H9 (cell line): ENCODE measurements around the gene SMARCD3. TPM values are rescaled to one million over a fixed set of nuclear protein-coding genes. Genes with fewer than 3 reads are reported as not detected.

Experiments
- DNase-seq: peaks from one replicate; pipeline ENCODE4 v3.0.0-alpha.2; 2017
- H2AFZ ChIP-seq: one replicate; pipeline ENCODE4 v1.6.1; 2013; ENCODE audit warnings: mild to moderate bottlenecking, low read length, control low read depth, moderate library complexity
- H2AK5ac ChIP-seq: 2 replicates; pipeline ENCODE4 v1.6.1; 2013; ENCODE audit warnings: low read length, control low read depth, mixed read lengths; ENCODE audit not compliant: insufficient read length
- H2BK120ac ChIP-seq: one replicate; pipeline ENCODE4 v1.6.1; 2013; ENCODE audit warnings: low read depth, mild to moderate bottlenecking, low read length, control low read depth, inconsistent platforms; ENCODE audit not compliant: poor library complexity, severe bottlenecking
- H2BK12ac ChIP-seq: 2 replicates; pipeline ENCODE4 v1.6.1; 2013; ENCODE audit warnings: low read length, control low read depth, mixed read lengths, low read depth; ENCODE audit not compliant: insufficient read length
- H2BK15ac ChIP-seq: 2 replicates; pipeline ENCODE4 v1.6.1; 2013; ENCODE audit warnings: low read depth, low read length, control low read depth
- H2BK20ac ChIP-seq: one replicate; pipeline ENCODE4 v1.6.1; 2013; ENCODE audit warnings: low read depth, mild to moderate bottlenecking, low read length, control low read depth, inconsistent platforms; ENCODE audit not compliant: poor library complexity, severe bottlenecking
- H2BK5ac ChIP-seq: 2 replicates; pipeline ENCODE4 v1.6.1; 2013; ENCODE audit warnings: low read length, control low read depth, mixed read lengths; ENCODE audit not compliant: insufficient read length
- H3K14ac ChIP-seq: 2 replicates; pipeline ENCODE4 v1.6.1; 2013; ENCODE audit warnings: low read length, control low read depth; ENCODE audit not compliant: insufficient read depth
- H3K18ac ChIP-seq: 2 replicates; pipeline ENCODE4 v1.6.1; 2013; ENCODE audit warnings: low read depth, mild to moderate bottlenecking, mixed read lengths, low read length, control low read depth; ENCODE audit not compliant: insufficient read length
- H3K23ac ChIP-seq: 2 replicates; pipeline ENCODE4 v1.6.1; 2013; ENCODE audit warnings: low read length, control low read depth, mixed read lengths, low read depth; ENCODE audit not compliant: insufficient read length
- H3K23me2 ChIP-seq: 2 replicates; pipeline ENCODE4 v1.6.1; 2013; ENCODE audit warnings: low read depth, mild to moderate bottlenecking, mixed read lengths, low read length, control low read depth; ENCODE audit not compliant: insufficient read length, poor library complexity, severe bottlenecking
- H3K27ac ChIP-seq: 2 replicates; pipeline ENCODE4 v1.5.1; 2013; ENCODE audit warnings: low read length, control low read depth, mixed read lengths, low read depth; ENCODE audit not compliant: insufficient read length
- H3K27me3 ChIP-seq: 2 replicates; pipeline ENCODE4 v1.6.1; 2013; ENCODE audit warnings: low read length, control low read depth, inconsistent platforms; ENCODE audit not compliant: insufficient read depth
- H3K4ac ChIP-seq: 2 replicates; pipeline ENCODE4 v1.6.1; 2013; ENCODE audit warnings: low read depth, mild to moderate bottlenecking, control low read depth, inconsistent platforms, low read length, moderate library complexity
- H3K4me1 ChIP-seq: 2 replicates; pipeline ENCODE4 v1.6.1; 2013; ENCODE audit warnings: low read length, control low read depth, inconsistent platforms; ENCODE audit not compliant: insufficient read depth
- H3K4me2 ChIP-seq: 2 replicates; pipeline ENCODE4 v1.6.1; 2013; ENCODE audit warnings: low read length, control low read depth, mixed read lengths; ENCODE audit not compliant: insufficient read length, insufficient read depth
- H3K56ac ChIP-seq: 2 replicates; pipeline ENCODE4 v1.6.1; 2013; ENCODE audit warnings: low read depth, mild to moderate bottlenecking, mixed read lengths, low read length, control low read depth; ENCODE audit not compliant: insufficient read length
- H3K79me1 ChIP-seq: 2 replicates; pipeline ENCODE4 v1.6.1; 2013; ENCODE audit warnings: low read depth, mild to moderate bottlenecking, moderate library complexity, low read length, control low read depth, inconsistent platforms; ENCODE audit not compliant: insufficient read depth, poor library complexity, severe bottlenecking
- H3K79me2 ChIP-seq: 2 replicates; pipeline ENCODE4 v1.6.1; 2013; ENCODE audit warnings: low read length, control low read depth, inconsistent platforms; ENCODE audit not compliant: insufficient read depth
- H3K9ac ChIP-seq: 2 replicates; pipeline ENCODE4 v1.6.1; 2013; ENCODE audit warnings: low read length, control low read depth, mixed read lengths; ENCODE audit not compliant: insufficient read length; ENCODE audit errors: extremely low read depth
- H3K9me3 ChIP-seq: one replicate; pipeline ENCODE4 v1.6.1; 2013; ENCODE audit warnings: low read depth, low read length, inconsistent platforms; ENCODE audit not compliant: control insufficient read depth
- H3T11ph ChIP-seq: one replicate; pipeline ENCODE4 v1.6.1; 2013; ENCODE audit warnings: mild to moderate bottlenecking, low read length, control low read depth, inconsistent platforms
- H4K20me1 ChIP-seq: one replicate; pipeline ENCODE4 v1.6.1; 2013; ENCODE audit not compliant: control insufficient read depth, insufficient read length, insufficient read depth
- H4K5ac ChIP-seq: 2 replicates; pipeline ENCODE4 v1.6.1; 2013; ENCODE audit warnings: low read depth, mild to moderate bottlenecking, mixed read lengths, low read length, control low read depth; ENCODE audit not compliant: insufficient read length
- H4K8ac ChIP-seq: replicated peaks from 2 replicates; pipeline ENCODE4 v1.6.1; 2013; ENCODE audit warnings: low read length, control low read depth, mixed read lengths, low read depth; ENCODE audit not compliant: insufficient read length
- H4K91ac ChIP-seq: 2 replicates; pipeline ENCODE4 v1.6.1; 2013; ENCODE audit warnings: low read depth, mild to moderate bottlenecking, moderate library complexity, mixed read lengths, low read length, control low read depth; ENCODE audit not compliant: insufficient read length
- H3K27ac Mint-ChIP-seq, 3 experiments: 2 replicates in 2 of 3; 3 replicates in 1 of 3; pipeline ENCODE4 v1.8.0; 2020 to 2021; ENCODE audit warnings: mixed read lengths in 3 of 3, mild to moderate bottlenecking in 1 of 3, moderate library complexity in 1 of 3
- H3K27me3 Mint-ChIP-seq: 2 replicates; pipeline ENCODE4 v1.8.0; 2021; ENCODE audit warnings: low read depth, mild to moderate bottlenecking, moderate library complexity, mixed read lengths
- H3K36me3 Mint-ChIP-seq, 3 experiments: 2 replicates in 2 of 3; 3 replicates in 1 of 3; pipeline ENCODE4 v1.8.0; 2020 to 2021; ENCODE audit warnings: low read depth in 3 of 3, mixed read lengths in 3 of 3; ENCODE audit not compliant: insufficient read depth in 1 of 3
- H3K4me1 Mint-ChIP-seq, 2 experiments: 2 replicates each; pipeline ENCODE4 v1.8.0; 2020; ENCODE audit warnings: mixed read lengths in 2 of 2
- H3K4me3 Mint-ChIP-seq, 2 experiments: 2 replicates in 1 of 2; 3 replicates in 1 of 2; pipeline ENCODE4 v1.8.0; 2020 to 2021; ENCODE audit warnings: mild to moderate bottlenecking in 2 of 2, mixed read lengths in 2 of 2, moderate library complexity in 1 of 2
- H3K9me3 Mint-ChIP-seq, 2 experiments: 2 replicates in 1 of 2; 3 replicates in 1 of 2; pipeline ENCODE4 v1.8.0; 2020; ENCODE audit warnings: mild to moderate bottlenecking in 2 of 2, mixed read lengths in 2 of 2, moderate library complexity in 1 of 2
- CTCF ChIP-seq: fragments of 200-600 bp; sonication (generic); conservative IDR thresholded peaks from 3 replicates; pipeline ENCODE4 v1.8.0; 2021; ENCODE audit warnings: antibody characterized with exemption, mild to moderate bottlenecking
- whole genome bisulfite sequencing: extraction: QIAGEN DNeasy Blood & Tissue Kit; methylation state at CpG from one replicate; pipeline ENCODE4 v1.1.7; 2013; ENCODE audit warnings: missing lambda C conversion rate, low lambda C conversion rate, mixed read lengths; ENCODE audit not compliant: insufficient read length; ENCODE audit errors: extremely low coverage; 5-methylcytosine and 5-hydroxymethylcytosine counted together
- total RNA-seq: library from RNA; stranded (reverse); gene quantifications from 2 replicates; pipeline ENCODE4 v1.2.1, GENCODE V29; 2021

The SMARCD3 gene
- total RNA-seq, 1 experiment from 2014 or later = 5.0 TPM

GRCh38 chr7:151213826-151214225 lies 34.7 kb downstream of the SMARCD3 start:
- H2AFZ ChIP-seq = no peak overlapping the region
- no peak overlapping the region for H3K18ac ChIP-seq
- no peak overlapping the region for H2BK5ac ChIP-seq
- no peaks in the 10 kb centered on the region for H3K27me3 ChIP-seq
- no peak overlapping the region for H4K8ac ChIP-seq
- no peaks in the 10 kb centered on the region for H3K79me1 ChIP-seq
- no peak for DNase-seq
- no peak overlapping the region for H2AK5ac ChIP-seq
- no peak overlapping the region for H2BK15ac ChIP-seq
- no peaks in the 10 kb centered on the region for H3K79me2 ChIP-seq
- H2BK12ac ChIP-seq = no peak overlapping the region
- H3K23me2 ChIP-seq = no peaks in the 10 kb centered on the region
- H3K4me2 ChIP-seq = no peak overlapping the region
- H3K4me1 ChIP-seq = peaks cover 5% of the 10 kb centered on the region; the same call in 1 of the 2 replicates
- peaks cover 43 to 73% (median 56%) of the 10 kb centered on the region in 3 experiments; a peak in 6 of 7 replicates for H3K36me3 Mint-ChIP-seq
- H3K4ac ChIP-seq = no peak overlapping the region
- H3K27ac ChIP-seq = no peak overlapping the region
- H2BK120ac ChIP-seq = no peak overlapping the region
- no peak overlapping the region for H4K5ac ChIP-seq
- H3K23ac ChIP-seq = no peak overlapping the region
- H2BK20ac ChIP-seq = no peak overlapping the region
- H3T11ph ChIP-seq = no peak overlapping the region
- no peak for TF ChIP-seq CTCF
- no CpG with 5 or more reads among the region's 3 CpGs for WGBS
- H3K4me1 Mint-ChIP-seq = peaks cover 13 to 16% of the 10 kb centered on the region in 2 experiments
- no peaks in the 10 kb centered on the region for H3K9me3 Mint-ChIP-seq
- H3K27me3 Mint-ChIP-seq = peaks cover 2% of the 10 kb centered on the region; the same call in 1 of the 2 replicates
- no peak overlapping the region for H3K14ac ChIP-seq
- H3K56ac ChIP-seq = no peak overlapping the region
- no peak overlapping the region for H3K9ac ChIP-seq
- no peaks in the 10 kb centered on the region for H3K9me3 ChIP-seq
- H4K20me1 ChIP-seq = no peaks in the 10 kb centered on the region
- no peak overlapping the region for H4K91ac ChIP-seq
- no peak overlapping the region for H3K4me3 Mint-ChIP-seq
- H3K27ac Mint-ChIP-seq = no peak overlapping the region
